Cerebellar cortex (tissue), 1 donor: ENCODE results near the gene NTF4.
A peak's percentile ranks its signal among the peaks of the same experiment; 100 is the strongest.
"Not testable (repeated sequence)": the region's sequence is repeated elsewhere in the genome, so short reads cannot be mapped to it uniquely, and the experiment has no call there.

Experiments used
- DNase-seq: peaks from one replicate; pipeline ENCODE4 v3.0.0-alpha.2; 2015; ENCODE audit warnings: low spot score

The NTF4 gene

DNA sequence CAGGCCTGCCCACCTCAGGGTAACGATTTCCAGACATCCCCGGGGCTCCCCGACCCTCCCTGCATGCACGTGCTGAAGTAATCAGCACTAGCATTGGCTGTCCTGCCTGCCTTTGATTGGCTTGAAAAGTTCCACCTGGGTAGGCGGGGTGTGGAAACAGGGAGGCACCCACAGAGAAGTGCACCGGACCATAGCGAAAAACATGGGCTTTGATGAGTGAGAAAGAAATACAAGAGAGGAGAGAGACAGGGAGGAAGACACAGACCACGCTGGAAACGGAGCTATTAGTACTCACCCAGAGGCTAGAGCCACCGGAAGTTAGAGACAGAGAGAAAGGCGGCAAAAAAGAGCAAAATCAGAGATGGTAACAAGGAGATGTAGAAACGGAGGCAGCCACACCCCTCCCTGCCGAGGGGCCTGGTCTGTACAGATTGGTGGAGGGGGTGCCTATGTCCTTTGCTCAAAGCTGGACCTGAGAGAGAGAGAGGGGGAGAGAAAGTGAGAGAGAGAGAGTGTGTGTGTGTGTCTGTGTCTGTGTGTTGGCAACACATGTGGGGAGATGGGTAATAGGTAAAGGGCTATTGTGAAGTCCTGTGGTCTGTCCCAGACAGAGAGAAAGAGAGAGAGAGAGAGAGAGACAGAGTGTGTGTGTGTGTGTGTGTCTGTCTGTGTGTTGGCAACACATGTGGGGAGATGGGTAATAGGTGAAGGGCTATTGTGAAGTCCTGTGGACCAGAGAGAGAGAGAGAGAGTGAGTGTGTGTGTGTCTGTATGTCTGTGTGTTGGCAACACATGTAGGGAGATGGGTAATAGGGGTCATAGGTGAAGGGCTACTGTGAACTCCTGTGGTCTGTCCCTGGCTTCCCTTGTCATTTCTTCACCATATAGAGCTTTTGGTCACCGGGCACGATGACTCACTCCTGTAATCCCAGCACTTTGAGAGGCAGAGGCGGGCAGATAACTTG is 43.4 kb downstream of the NTF4 start:
- DNase-seq, result peak; percentile 22

DNA sequence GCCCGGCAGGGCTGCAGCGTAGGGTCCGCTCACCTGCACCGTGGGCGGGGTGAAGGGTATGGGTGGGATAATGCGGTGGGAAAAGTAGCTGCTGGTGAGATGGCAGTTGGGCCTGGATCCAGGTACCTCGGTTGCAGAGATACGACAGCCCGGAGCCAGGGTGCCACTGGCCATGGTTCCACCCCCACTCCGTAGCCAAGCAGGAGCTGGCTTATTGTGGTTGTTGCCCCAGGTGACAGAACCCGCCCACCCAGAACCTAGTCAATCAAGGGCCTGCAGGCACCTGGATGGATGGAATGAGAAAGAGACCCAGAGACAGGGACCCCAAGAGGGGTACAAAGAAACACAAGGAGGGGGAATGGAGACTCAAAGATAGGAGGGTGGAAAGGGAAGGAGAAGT is 44.3 kb downstream of the NTF4 start:
- no peak for DNase-seq

DNA sequence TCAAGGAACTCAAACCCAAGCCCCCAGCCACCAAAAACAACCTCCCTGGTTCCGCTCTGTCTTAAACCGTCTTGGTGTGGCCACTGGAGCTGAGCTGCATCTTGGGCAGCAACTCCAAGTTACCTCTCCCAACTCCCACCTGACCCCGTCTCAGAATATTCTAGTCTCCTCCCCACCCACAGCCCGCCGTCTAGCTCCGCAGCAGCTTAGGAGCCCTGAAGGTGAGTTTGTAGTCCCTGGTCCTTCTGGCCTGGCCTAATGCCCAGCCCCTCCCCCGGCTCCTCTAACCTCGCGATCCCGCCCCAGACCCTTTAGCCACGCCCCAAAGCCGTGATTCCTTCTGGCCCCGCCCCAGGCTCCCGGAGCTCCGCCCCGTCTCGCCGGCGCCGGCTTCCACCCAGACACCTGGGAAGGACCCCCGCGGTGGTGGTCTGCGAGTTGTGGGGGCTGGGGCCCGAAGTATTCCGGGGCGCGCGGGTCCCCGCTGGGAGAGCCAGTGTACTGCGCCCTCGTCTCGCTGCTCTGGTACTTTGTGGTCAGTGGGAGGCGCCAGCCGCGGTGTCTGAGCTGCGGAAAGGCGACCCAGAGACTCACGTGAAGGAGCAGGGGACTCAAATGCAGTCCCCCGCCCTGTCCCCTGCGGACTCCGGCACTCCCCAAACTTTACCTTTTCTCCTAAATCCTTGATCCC is 45.2 kb downstream of the NTF4 start:
- peak; percentile 28 for DNase-seq

DNA sequence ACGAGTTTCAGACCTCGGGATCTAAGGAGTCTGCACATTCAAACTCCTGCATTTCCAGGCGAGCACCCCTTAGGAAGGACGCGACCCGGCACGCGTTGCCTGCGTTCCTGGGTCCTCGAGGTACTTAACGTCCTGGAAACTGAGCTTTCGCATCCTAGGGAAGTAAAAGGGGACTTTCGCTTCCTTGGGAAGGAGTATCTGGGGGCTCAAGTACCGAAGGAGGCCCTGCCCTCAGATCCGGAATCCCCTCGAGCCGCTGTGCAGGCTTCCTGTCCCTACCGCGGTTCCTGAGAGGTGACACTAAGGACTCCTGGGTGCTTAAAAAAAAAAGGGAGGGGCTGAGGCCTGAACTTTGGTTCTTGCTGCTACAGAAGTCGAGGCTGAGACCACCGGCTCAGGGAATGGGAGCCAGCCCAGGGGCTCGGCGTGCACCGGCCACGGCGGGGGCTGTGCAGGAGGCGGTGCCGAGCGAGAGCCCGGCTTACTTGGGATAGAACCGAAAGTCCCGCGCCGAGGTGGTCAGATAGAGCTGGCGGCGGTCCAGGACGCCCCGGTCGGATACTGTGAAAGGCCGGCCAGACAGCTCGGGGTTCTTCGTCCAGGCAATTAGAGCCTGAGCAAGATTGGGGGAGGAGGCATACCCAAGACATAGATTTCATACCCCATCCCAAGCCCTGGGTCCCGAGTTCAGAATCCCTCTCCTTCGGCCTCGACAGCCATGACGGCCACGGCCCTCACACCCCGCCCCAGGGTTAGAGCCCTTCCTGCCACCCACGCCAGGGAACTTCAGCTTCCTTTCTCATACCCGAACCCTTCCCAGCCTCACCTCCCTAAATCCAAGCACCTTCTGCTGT is 46.0 kb downstream of the NTF4 start:
- not testable (repeated sequence) for DNase-seq

DNA sequence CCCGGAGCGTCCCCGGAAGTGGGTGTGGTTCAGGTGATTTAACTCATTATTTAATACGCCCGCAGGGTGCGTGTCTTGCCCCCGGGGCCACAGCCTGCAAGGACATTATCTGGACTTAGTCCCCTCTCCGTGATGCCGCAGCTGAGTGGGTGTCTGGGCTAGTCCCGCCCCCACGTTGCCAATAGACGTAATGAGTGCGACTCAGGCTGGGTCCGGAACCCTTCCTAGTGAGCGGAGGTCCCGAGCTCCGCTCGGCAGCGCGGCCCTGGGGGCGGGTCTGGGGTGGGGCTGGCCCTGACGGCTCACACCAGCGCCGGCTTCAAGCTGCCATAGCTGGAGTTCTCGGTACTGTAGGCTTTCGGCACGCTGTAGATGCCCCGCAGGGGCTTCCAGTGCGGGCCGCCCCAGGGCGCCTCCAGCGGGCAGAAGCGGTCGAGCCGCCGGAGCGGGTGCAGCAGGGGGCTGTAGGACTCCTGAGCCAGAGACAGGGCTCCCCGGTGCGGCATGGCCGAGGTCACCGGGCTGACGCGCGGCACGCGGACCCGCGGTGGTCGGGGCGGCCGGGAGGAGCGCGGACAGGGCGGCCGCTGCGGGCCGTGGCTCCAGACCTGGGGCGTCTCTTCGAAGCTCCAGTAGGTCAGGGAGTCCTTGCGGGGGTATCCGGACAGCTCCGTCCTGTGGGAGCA is 46.8 kb downstream of the NTF4 start:
- DNase-seq, result peak; percentile 43

DNA sequence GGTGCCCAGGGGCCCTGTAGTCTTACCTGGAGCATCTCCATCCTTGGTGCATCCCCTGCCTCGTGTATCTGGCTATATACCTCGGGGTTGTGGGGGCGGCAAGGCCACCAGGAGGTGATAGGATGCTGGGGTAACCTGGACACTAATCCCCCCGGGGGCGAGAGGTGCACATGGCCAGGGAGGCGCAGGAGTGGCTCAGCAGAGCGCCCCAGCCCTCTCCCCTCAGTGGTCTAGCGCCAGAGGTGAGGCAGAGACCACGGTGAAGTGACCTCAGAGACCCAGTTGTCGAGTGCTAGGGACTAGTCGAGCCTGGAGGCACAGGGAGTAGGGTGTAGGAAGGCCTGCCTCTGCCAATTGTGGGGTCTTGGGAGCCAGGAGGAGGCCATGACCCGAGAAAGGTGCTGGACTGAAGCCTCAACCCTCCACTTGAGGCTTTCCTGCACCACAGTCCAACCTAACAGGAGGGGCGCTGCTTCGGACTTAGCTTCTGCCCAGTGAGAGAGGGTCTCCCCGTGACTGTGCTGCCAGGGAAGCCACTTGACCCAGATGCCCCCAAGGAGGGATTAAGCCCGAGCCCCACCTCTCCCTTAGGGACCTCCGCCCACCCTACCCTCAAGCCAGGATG is 47.5 kb downstream of the NTF4 start, which contains the start of gene LHB:
LHB (minus strand) TSS at position 51 of the 625 bp plus-strand sequence; CDS start at position 41, 10 bp downstream.
- DNase-seq, result no peak

DNA sequence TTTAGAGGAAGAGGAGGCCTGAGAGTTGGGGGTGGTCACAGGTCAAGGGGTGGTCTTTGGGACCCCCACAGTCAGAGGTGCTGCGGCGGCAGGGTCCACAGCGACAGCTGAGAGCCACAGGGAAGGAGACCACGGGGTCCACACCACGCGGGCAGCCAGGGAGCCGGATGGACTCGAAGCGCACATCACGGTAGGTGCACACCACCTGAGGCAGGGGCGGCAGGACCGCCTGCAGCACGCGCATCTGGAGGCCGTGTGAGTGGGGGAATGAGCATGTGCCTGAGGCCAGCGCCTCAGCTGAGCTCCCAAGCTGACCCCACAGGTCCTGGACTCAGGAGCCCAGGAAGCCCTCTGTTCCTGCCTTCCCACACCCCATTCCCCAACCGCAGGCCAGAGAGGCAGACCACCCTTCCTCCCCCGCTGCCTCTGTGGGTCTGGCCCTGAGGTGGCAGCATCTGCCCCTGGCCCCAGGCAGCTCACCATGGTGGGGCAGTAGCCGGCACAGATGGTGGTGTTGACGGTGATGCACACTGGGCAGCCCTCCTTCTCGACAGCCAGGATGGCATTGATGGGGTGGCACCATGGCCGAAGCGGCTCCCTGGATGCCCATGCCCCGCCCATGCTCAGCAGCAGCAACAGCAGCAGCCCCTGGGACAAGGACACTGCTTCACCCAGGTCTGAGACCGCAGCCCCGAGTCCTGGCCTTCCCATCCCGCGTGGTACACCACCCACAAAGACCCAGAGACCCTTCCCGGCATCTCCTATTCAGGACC is 48.4 kb downstream of the NTF4 start:
- no peak for DNase-seq

DNA sequence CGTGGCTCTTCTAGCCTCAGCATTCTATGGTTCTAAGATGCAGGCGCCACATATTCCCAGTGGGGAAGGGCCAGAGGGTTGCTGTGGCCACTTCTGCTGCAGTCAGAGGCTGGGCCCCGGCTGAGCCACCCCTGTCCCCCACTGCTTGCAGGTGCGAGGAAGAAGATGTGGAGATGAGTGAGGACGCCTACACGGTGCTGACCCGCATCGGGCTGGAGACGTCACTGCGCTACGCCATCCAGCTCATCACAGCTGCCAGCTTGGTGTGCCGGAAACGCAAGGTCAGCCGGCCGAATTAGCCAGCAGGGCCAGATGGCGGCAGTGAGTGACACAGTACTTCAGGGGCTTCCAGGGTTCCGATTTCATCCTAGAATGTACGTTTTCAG is 49.8 kb downstream of the NTF4 start:
- DNase-seq, result no peak

DNA sequence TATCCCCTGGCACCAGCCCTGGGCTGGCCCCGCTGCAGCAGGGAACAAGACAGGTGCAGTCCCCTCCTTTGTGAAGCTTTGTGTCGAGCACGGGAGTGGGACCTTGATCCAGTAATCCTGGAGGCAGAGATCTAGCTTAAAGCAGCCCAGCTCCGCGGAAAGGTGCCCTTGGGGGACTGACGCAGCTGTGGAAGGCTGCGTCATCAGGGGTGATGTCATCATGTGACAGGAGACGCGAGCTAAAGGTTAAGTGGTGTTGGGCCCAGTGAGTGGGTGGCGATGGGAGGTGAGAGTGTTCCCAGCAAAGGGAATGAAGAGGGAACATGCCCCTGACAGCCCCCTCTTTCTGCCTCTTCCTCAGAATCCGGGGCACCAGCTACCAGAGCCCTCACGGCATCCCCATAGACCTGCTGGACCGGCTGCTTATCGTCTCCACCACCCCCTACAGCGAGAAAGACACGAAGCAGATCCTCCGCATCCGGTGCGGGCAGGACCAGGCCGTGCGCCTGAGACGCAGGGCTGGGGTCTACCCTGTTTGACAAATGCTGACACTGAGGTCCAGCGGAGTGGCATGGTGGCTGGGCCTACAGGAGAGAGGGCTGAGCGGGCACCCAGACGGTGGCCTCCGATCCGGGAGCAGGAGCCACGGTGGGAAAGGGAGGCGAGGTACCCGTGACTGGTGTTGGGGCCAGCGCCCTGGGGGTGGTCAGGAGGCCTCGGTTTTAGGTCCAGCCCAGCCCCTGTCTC is 50.3 kb downstream of the NTF4 start:
- no peak for DNase-seq

DNA sequence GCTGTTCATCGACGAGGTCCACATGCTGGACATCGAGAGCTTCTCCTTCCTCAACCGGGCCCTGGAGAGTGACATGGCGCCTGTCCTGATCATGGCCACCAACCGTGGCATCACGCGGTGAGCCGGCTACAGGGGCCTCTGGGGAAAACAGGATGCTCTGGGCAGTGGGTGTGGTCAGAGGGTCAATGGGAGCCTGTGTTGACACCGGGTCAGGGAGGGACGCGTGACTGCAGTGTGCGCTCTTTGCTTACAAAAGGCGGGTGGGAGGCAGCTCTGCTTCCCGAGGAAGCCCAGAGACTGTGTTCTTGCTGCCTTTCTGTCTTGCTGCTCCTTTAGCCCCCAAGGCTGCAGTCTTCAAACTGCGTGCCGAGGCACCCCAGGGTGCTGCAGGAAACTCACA is 53.4 kb downstream of the NTF4 start:
- no peak for DNase-seq
